NOMO-1 treated with DMSO at 0.1 percent for 48 hours (cell line): ENCODE measurements around the gene ZIC4.
A peak's percentile ranks its signal among the peaks of the same experiment; 100 is the strongest.

Experiments used
- DNase-seq: peaks from one replicate; lab custom pipeline; 2025; ENCODE audit not compliant: unreplicated experiment; lab: John Stamatoyannopoulos, UW

The ZIC4 gene

GRCh38 chr3:147371771-147372340, 34.5 kb downstream of the ZIC4 start:
- DNase-seq, result no peak

GRCh38 chr3:147371140-147371539, 35.2 kb downstream of the ZIC4 start:
- no peak for DNase-seq

DNA sequence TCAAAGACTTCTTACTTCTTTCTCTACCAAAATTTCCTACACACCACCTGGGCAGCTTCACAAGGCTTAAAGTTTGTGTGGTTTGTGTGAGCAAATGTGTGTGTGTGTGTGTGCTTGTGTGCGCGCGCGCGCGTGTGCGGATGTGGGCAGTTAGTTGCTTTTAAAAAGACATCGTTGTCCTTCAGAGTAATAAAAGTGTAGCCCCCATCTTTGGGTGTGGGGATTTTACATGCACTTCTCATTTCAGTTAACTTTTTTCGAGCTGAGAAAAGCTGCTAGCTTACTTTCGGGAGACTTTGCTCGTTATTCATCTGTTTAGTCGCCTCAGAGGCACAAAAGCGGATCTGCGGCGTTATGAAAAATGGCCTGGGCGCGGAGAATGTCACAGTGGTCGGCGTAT, 36.0 kb downstream of the ZIC4 start:
- DNase-seq, result no peak

- no peak for DNase-seq
Observed at GRCh38 chr3:147369661-147370123, 36.7 kb downstream of the ZIC4 start.

DNA sequence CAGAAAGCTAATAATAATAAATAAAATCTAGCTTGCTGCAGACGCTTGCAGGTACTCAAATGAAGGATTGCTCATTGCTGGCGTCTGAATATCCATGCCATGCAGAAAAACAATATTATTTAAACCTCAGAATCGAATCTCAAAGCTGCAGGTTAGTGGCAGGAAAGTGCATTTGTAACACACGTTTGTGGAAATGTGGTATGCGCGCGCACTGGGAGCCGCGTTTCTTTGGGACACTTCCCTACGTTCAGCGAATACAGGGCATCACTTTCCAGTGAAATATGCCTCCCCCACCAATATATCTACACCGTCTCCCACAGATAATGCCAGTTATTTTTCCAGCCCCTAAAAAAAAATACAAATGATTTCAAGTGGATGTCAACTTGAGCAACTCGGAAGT, 37.1 kb downstream of the ZIC4 start:
- DNase-seq, result no peak

DNA sequence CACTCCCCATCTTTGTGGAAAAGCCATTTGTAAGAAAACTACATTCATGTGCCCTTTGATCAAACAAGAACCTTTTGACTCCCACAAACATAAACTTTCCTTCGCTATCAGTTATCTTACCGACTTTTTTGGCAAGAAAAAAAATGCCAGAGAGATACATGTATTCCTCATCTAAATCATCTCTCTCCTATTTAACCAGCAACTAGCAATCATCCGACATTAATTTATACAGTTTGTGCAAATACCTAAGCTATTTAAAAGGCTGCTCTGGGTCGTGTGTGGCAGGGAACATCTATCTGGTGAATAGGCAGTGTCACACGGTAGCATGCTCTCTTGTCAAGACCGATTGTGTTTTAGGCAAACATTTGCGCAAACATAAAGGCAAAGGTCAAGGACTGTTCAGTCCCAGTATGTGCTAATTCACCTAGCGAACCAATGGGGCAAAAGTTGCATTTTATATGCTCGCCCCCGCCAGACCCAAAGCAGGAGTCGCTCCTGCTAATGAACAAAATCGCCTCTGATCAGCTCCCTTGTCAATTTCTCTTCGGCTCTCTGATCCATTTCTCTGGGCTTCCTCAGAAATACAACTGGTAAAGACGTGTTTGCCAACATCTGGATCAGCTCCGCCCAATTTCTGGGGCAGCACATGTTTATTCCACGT, 37.7 kb downstream of the ZIC4 start:
- DNase-seq, result no peak

GRCh38 chr3:147368151-147368550, 38.2 kb downstream of the ZIC4 start:
- no peak for DNase-seq

DNA sequence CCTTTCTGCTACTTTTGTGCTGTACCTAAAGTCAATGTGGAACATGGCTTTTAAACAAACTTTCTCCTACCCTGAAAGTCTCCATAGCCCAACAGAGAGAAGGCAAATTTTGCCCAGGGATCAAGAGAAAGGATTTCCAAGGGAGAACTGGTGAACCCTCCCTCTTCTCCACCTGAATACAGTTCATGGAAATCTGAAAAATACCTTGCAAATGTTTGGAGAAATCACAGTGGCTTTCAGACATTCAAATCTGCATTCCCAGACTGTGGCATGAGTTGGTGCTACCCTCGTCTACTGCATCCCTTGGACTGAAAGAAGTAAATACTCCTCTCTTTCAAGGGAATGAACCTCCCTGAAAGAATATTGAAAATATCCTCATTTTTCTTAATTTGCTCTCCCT, 38.7 kb downstream of the ZIC4 start:
- DNase-seq, result no peak

DNA sequence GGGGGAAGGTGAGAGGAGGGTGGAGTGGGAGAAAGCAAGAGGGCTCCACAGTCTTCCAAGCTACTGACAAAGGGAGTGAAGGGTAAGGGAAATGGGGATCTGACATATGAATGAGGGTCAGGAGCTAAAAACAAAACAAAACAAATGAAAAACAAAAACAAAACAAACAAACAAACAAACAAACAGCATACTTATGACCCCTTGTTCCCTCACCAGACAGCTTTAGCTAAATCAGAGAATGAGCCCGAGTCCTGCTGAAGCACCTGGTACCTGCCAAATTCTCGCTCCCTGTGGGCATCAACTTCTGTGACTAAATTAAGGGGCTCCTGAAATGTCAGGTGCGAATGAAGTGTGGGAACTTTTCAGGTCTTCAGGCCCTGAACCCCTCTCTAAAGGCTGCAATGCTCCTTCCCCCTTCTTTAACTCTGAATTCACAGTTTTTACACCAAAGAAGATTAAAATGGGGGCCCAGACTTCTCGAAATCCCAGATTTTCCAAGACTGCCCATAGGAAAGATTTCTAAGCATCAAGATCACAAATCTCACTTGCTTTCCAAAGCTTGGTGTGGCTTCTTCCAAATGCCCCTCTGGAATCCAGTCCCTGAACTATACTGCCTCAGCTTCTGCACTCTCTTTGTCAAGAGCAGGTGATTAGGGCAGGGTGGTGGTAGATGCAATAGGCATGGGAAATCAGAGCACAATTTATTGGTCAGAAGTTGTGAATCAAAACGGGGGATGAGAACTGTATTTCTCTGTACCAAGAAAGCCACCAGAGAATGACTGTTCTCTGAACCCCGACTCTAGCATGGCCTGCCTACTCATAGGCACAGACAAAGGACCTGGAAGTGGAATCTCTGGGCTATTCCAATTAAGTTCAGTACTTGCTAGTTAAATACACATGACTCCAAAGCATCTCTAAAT, 40.9 kb downstream of the ZIC4 start:
- no peak for DNase-seq

DNA sequence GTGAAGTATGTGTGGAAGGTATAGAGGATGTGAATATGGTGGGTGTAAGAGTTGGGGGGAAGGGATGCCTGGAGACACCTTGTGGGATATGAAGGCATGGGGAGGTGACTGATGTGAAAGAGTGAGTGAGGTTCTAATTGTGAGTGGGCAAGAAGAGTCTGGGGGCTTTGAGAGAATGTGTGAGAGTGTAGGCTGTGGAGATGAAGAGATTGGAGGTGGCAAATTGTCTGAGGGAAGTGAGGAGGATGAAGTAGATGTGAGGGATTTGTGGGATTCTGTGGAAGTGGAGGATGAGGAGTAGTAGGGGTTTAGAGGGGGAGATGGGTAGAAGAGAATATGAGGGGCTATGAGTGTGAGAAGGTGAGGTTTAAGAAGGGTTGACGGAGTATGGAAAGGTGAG, 41.6 kb downstream of the ZIC4 start:
- DNase-seq, result no peak

DNA sequence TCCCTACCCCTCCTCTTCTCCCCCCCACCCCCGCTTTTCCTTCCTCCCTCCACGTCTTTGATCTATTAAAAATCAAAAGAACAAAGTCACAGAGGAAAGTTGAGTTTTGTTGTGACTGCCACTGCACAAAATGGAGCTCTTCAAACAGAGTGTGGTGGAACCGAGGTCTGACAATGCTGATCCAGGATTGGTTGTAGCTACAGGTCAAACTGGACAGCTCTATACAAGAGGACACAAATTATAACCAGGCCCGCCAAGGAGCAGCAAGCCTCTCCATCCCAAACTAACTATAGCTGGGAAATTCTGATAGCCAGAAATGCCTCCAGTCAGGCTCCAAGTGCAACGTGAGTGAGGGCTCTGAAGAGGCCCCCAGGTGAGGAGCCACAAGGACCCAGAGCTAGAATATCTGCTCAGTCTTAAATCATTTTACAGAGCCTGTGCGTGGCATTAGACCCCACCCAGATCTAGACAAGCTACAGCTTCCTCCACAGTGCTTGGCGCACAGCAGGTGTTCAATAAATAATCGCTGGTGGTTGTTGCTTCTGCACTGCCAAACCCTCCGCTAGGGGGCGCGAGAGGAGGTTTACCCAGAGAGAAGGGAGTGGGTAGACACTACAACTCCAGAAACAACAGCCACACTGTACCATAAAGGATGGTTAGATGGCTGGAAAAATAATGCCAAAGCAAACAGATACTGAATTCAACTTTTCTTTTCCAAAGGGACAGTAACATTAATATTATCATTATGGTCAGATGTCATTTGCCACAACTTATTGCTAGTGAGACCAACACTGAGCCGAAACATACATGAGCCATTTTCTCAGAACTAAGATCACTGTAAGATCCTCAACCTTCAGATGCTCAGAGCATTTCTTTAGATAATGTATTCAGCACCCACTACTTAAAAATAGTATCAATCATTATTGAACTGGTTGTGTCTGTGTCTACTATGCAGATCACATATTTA, 44.6 kb downstream of the ZIC4 start:
- DNase-seq, result peak; percentile 18

DNA sequence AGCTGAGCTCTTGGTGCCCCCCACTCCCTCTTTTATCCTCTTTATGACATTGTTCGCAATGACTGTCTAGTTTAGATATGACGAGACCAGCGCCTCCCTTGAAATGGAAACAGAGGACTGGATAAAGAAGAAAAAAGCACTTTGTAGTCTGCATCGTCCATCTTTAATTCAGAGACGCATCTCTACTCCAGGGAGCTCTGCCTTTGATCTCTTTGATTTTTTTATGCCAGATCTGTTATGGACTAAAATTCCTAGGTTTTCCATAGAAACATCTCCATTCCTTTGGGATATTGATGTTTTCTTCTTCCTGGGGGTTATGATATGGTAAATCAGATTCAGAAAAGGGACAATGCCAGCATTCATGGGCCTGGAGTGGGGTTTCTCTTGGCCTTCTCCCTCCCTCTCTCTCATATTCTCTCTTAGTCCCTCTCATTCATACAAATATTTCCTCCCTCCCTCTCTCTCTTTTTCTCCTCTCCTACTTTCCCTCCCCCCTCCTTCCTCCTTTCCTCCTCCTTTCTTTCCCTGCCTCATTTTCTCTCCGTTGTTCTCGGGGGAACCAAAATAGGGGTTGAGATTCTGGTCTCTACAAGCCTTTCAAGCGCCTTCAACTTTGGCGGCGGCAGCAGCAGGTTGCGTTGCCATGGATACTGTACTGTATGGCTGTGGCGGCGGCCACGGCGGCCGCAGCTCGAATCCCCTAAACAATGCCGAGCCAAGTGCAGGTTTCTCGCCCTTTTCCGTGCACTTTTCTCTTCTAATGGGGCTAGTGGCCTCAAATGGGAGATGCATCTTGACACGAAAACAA, 45.5 kb downstream of the ZIC4 start:
- DNase-seq, result no peak

- no peak for DNase-seq
Observed at GRCh38 chr3:147360051-147360439, 46.3 kb downstream of the ZIC4 start.

DNA sequence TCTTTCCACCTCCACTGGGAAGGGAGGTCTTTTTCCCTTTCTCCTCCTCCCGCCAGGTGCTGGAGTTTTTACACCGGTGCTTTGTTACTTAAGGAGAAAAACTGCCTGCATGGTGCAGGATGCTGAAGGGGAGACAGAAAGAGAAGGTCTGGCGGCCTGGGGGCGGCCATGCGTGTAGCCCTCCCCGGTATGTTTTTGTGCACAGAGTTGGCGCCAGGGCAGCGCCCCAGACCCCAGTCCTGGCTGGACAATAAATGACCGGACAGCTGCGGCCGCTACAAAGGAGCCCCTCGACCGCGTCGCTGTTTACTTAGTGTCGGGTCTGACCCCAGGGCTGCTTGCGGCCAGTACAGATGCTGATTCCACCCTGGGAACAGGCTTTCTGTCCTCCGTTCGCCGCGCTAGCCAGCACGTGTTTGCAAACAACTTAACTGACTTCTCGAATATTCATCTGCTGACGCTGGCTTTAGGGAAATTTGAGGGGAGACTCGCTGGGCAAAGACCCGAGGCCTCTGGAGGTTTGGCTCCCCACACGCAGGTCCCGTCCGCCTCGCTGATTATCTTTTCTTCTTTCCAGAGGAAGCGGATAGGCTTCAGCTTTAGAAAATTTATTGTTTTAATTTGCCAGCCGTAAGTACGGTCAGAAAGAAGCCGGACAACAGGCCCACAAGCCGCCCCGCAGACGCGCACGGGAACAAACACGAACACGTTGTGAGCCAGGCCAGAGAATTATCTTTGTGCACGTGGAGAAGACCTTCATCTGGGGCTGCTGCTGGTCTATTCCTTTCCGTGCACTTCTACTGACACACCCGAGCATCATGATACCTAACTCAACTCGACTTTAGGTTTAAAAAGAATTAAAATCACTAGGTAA, 46.9 kb downstream of the ZIC4 start:
- DNase-seq, result no peak

GRCh38 chr3:147358144-147358992, 48.0 kb downstream of the ZIC4 start:
- DNase-seq, result no peak

- DNase-seq, result no peak
Observed at GRCh38 chr3:147356909-147357900, 49.1 kb downstream of the ZIC4 start.
